ENCODE measurements around the gene RIPK4.
"Not testable (repeated sequence)": the region's sequence is repeated elsewhere in the genome, so short reads cannot be mapped to it uniquely, and the experiment has no call there.

Gene RIPK4

DNA sequence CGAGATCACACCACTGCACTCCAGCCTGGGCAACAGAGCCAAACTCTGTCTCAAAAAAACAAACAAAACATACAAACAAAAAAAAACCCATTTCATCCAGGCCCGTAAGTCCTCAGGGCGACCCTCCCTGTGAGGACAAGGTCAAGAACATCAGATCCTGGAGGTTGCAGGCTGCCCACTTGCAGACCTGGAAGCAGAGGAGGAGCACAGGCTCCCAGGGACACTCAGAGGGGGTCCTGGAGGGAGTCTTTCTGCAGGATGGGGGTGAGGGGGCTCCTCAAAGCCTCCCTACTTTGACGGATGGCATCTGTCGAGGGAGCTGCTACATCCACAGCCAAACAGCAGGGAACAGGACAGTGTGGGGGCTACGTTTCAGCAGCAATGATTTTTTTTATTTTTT, 47.2 kb downstream of the RIPK4 start:
- TF ChIP-seq, protein P1, sequence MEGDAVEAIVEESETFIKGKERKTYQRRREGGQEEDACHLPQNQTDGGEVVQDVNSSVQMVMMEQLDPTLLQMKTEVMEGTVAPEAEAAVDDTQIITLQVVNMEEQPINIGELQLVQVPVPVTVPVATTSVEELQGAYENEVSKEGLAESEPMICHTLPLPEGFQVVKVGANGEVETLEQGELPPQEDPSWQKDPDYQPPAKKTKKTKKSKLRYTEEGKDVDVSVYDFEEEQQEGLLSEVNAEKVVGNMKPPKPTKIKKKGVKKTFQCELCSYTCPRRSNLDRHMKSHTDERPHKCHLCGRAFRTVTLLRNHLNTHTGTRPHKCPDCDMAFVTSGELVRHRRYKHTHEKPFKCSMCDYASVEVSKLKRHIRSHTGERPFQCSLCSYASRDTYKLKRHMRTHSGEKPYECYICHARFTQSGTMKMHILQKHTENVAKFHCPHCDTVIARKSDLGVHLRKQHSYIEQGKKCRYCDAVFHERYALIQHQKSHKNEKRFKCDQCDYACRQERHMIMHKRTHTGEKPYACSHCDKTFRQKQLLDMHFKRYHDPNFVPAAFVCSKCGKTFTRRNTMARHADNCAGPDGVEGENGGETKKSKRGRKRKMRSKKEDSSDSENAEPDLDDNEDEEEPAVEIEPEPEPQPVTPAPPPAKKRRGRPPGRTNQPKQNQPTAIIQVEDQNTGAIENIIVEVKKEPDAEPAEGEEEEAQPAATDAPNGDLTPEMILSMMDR (IDR thresholded peaks at IDR 0.05; ENCODE audit: insufficient read depth, missing control alignments): no peak
- DNase-seq (ENCODE audit: insufficient read length, low spot score) (no peak), FAIRE-seq (no peak)

DNA sequence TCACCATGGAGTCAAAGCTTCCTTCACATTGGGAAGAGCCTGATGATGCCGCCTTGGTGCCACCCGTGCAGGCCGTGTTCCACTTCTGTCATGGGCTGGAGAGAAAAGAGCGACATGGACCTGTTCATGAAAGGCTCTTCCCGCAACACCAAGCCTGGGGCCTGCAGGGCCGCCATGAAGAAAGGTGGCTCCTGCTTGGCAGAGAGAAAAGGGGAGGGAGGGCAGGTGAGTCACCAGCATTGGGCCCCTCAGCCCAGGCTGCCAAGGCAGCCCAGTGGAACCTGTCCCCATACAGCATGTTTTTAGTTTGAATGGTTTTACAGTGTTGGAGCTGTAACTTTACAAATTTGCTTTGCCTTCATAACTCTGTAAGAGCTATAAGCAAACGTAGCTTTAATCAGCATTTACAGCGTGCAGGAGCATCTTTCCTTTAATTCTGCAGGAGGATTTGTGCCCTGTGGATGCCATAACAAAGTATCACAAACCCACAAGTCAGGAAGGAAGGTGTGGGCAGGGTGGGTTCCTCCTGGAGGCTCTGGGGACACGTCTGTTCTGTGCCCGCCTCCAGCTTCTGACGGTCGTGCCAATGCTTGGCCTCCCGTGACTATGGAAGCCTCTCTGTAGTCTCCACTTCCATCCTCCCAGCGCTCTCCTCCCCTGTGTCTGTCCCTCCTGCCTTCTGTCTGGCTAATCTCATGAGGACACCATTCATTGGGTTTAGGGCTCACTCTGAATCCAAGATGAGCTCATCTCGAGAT, 49.1 kb downstream of the RIPK4 start:
- TF ChIP-seq, protein P1 (IDR thresholded peaks at IDR 0.05; ENCODE audit: insufficient read depth, missing control alignments): no peak
- no peak for FAIRE-seq
- no peak for DNase-seq (ENCODE audit: insufficient read length, low spot score)

DNA sequence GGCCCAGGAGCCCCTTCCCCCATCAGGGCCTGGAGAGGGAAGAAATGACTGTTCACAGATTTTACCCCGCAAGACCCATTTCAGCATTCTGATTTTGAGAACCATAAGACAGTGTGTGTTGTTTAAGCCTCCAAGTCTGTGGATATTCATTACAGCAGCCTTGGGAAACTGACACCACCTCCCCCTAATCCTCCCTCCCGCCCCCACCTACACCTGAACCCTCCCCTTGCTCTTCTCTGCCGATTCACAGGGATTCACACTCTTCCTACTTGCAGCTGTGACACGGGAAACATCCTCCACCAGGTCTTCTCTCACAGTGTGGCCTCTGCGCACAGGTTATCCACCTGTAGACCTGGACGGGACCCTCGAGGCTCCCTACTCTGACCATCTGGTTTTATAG, 50.1 kb downstream of the RIPK4 start:
- no peak for FAIRE-seq
- DNase-seq (ENCODE audit: insufficient read length, low spot score): no peak

DNA sequence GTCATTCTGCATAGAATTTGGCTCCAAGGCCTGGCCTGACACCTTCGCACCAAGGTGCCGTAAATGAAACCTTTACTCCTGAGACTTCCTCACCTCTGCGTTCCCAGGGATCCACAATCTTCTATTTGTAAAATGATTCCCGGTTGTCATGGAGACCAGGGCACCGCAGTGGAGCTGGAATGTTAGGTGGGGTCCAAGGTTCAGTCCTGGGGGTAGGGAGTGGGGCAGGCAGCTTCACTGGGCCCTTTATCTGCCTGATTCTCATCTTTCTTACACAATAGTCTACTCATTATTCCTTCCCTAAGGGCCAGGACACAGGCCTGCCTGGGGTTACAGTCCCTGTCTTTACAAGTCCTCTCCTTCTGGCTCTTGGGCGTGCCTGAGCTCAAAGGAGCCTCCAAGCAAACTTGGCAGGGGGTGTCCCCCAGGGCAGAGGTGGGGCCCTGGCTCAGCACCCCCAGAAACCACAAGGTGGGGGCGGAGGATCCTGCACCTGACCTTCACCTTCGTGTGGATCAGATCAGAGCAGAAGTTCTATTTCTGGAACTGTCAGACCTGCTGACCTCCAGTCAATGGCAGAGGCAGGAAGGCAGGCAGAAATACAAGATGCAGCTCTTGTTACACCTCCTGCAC, 51.1 kb downstream of the RIPK4 start:
- no peak for DNase-seq (ENCODE audit: insufficient read length, low spot score)
- FAIRE-seq: no peak
- TF ChIP-seq, protein P1 (IDR thresholded peaks at IDR 0.05; ENCODE audit: insufficient read depth, missing control alignments): no peak

More for the DNA sequence above, 50.1 kb downstream of the RIPK4 start:
- TF ChIP-seq, protein P1 (IDR thresholded peaks at IDR 0.05; ENCODE audit: insufficient read depth, missing control alignments): no peak

DNA sequence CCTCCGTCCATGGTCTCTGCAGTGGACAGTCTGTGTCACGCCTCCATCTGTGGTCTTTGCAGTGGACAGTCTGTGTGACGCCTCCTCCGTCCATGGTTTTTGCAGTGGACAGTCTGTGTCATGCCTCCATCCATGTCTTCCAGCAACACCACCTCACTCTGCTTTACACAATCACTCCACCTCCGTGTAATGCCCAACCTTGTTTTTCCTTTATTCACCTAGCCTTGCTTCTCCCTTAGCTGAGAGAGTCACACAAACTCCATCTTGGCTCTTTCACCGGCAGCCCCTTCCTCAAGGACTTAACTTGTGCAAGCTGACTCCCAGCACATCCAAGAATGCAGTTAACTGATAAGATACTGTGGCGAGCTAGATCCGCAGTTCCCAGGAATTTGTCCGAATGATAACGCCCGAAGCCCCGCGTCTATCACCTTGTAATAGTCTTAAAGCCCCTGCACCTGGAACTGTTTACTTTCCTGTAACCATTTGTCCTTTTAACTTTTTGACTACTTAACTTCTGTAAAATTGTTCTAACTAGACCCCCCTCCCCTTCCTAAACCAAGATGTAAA, 52.5 kb downstream of the RIPK4 start:
- FAIRE-seq; DNase-seq (ENCODE audit: insufficient read length, low spot score): not testable (repeated sequence)

DNA sequence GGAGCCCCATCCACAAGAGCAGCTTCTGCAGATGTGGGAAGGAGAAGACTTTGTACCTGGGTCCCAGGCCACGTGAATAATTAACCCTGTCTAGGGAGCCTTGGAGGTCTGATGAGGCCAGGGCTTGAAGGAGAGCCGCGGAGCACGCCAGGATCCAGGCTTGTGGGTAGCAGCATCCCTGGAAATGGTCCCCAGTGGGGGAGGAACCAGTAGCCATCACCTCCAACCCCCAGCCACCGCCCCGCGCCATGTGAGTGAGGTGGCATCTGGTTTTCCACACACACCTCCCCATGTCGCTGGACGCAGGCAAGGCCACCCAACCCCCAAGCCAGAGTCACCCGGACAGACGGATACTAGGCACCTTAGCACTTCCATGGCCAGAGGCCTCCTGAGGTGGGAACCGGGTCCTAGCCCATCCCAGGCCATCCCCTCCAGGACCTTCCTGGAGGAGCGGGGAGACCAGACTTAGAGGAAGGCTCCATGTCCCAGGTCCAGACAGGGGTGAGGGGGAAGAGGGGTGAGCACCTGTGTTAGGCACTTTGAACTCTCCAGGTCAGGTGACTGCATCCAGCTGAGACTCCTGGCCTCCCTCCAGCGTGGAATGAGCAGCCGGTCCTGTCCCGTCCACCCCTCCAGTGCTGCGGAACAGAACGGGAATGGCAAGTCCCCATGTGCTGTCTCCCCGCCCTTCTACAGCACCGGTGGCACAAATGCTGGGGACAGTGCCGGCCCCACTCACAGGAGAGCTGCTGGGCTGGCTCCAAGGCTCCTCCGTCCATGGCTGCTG, 53.2 kb downstream of the RIPK4 start:
- DNase-seq (ENCODE audit: insufficient read length, low spot score): no peak
- TF ChIP-seq, protein P1 (IDR thresholded peaks at IDR 0.05; ENCODE audit: insufficient read depth, missing control alignments): no peak
- no peak for FAIRE-seq

DNA sequence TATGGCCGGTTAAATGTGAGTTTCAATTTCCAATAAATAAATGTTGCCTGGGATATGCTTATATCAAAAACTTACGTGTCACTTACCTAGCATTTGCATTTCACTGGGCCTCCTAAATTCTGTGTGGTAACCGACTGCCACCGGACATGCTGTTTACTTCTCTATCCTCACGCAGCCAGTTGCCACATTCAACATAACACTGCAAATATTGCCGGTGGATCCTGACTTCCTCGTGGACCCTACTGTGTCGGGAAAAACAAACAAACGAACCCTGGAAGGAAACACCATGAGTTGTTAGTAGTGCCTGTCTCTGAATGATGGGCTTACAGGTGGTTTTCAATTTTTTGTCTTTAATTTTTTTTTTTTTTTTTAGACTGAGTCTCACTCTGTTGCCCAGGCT, 54.1 kb downstream of the RIPK4 start:
- no peak for DNase-seq (ENCODE audit: insufficient read length, low spot score)
- TF ChIP-seq, protein P1 (IDR thresholded peaks at IDR 0.05; ENCODE audit: insufficient read depth, missing control alignments): no peak
- FAIRE-seq: no peak
